Lower leg skin (tissue), 3 donors: ENCODE results near the gene TTLL1.

ENCODE experiments used
- POLR2A ChIP-seq, 2 donors: fragments of 450-650 bp; IDR thresholded peaks; one replicate each; pipeline ENCODE4 v1.6.1; 2016 to 2017; ENCODE audit warnings: antibody characterized with exemption in 2 of 2, mild to moderate bottlenecking in 1 of 2, moderate library complexity in 1 of 2
- TF ChIP-seq, protein P1 (sequence below), 3 donors: fragments of 450-650 bp; IDR thresholded peaks; one replicate each; pipeline ENCODE4 v1.5.1; 2016; ENCODE audit warnings: antibody characterized with exemption in 3 of 3, mild to moderate bottlenecking in 3 of 3, moderate library complexity in 2 of 3

DNA sequence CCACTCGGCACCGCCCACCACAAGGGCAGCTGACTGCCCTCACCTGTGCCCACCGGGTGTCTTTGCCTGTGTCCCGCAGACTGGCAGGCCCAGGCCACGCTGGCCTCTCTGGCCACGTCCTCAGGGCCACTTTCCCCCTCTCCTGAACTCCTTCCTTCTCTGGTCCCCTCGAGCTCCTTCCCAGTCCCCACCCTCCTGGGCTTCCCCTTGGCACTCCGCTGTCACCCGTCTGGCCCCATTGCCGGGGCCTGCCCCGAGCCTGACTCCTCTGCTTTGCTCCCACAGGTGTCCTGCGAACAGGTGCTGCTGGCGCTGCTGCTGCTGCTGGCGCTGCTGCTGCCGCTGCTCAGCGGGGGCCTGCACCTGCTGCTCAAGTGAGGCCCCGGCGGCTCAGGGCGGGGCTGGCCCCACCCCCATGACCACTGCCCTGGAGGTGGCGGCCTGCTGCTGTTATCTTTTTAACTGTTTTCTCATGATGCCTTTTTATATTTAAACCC, 39.8 kb upstream of the TTLL1 start:
- TF ChIP-seq, protein P1, sequence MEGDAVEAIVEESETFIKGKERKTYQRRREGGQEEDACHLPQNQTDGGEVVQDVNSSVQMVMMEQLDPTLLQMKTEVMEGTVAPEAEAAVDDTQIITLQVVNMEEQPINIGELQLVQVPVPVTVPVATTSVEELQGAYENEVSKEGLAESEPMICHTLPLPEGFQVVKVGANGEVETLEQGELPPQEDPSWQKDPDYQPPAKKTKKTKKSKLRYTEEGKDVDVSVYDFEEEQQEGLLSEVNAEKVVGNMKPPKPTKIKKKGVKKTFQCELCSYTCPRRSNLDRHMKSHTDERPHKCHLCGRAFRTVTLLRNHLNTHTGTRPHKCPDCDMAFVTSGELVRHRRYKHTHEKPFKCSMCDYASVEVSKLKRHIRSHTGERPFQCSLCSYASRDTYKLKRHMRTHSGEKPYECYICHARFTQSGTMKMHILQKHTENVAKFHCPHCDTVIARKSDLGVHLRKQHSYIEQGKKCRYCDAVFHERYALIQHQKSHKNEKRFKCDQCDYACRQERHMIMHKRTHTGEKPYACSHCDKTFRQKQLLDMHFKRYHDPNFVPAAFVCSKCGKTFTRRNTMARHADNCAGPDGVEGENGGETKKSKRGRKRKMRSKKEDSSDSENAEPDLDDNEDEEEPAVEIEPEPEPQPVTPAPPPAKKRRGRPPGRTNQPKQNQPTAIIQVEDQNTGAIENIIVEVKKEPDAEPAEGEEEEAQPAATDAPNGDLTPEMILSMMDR (IDR thresholded peaks at IDR 0.05): no peak
- no peak for TF ChIP-seq POLR2A (IDR thresholded peaks at IDR 0.05)
